ENCODE measurements around the gene ICE1.
A peak's percentile ranks its signal among the peaks of the same experiment; 100 is the strongest.

ICE1 gene

DNA sequence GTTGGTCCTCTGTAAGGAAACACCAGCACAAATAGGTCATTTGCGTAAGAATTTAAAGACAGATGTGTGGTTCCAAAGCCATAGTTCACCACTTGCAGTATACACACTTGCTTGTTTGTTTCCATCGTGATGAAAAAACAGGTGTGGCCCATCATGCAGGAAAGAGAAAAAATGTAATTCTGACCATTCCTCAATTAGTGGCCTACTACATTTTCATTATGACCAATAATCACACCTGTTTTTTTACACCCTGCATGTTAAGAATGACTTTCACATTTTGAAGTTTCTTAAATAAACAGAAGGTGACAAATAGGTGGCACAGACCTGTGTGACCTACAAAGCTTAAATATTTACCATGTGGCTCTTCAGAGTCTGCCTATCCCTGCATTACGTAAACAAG is 2.2 kb upstream of the ICE1 start:
- H3K9me3 ChIP-seq (replicated peaks; ENCODE audit: insufficient read depth, low read length) = no peaks in the 10 kb centered on the region
- H3K36me3 ChIP-seq (replicated peaks; ENCODE audit: insufficient read depth, low read length) = no peaks in the 10 kb centered on the region
- peaks cover 24% of the 10 kb centered on the region for H3F3A ChIP-seq (ENCODE audit: insufficient read depth, low read length)
- no peak overlapping the region for H3K4me3 ChIP-seq (ENCODE audit: low read length)
- no peak for DNase-seq
- no peak overlapping the region for H3K4me2 ChIP-seq (ENCODE audit: low read depth, low read length)
- H3K27me3 ChIP-seq (replicated peaks; ENCODE audit: insufficient read depth, low read length) = no peaks in the 10 kb centered on the region
- H3K4me1 ChIP-seq (ENCODE audit: low read length) = peaks cover 36% of the 10 kb centered on the region
- no peak overlapping the region for H3K27ac ChIP-seq (ENCODE audit: low read length)
- no peaks in the 10 kb centered on the region for H3K9me2 ChIP-seq (replicated peaks; ENCODE audit: insufficient read depth, low read length)
- TF ChIP-seq, protein P1, sequence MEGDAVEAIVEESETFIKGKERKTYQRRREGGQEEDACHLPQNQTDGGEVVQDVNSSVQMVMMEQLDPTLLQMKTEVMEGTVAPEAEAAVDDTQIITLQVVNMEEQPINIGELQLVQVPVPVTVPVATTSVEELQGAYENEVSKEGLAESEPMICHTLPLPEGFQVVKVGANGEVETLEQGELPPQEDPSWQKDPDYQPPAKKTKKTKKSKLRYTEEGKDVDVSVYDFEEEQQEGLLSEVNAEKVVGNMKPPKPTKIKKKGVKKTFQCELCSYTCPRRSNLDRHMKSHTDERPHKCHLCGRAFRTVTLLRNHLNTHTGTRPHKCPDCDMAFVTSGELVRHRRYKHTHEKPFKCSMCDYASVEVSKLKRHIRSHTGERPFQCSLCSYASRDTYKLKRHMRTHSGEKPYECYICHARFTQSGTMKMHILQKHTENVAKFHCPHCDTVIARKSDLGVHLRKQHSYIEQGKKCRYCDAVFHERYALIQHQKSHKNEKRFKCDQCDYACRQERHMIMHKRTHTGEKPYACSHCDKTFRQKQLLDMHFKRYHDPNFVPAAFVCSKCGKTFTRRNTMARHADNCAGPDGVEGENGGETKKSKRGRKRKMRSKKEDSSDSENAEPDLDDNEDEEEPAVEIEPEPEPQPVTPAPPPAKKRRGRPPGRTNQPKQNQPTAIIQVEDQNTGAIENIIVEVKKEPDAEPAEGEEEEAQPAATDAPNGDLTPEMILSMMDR (IDR thresholded peaks at IDR 0.05; ENCODE audit: low read length) = no peak
- TF ChIP-seq EZH2 (optimal IDR thresholded peaks at IDR 0.05; ENCODE audit: low read depth, low read length) (no peak), EZH2phosphoT487 (IDR thresholded peaks at IDR 0.05; ENCODE audit: low read length) (no peak)
- no peaks in the 10 kb centered on the region for H4K20me1 ChIP-seq (ENCODE audit: insufficient read depth, low read length)
- H3K79me2 ChIP-seq (ENCODE audit: low read length) = peaks cover 26% of the 10 kb centered on the region
- H2AFZ ChIP-seq (ENCODE audit: low read length) = no peak overlapping the region
- H3K9ac ChIP-seq (ENCODE audit: low read length) = no peak overlapping the region

DNA sequence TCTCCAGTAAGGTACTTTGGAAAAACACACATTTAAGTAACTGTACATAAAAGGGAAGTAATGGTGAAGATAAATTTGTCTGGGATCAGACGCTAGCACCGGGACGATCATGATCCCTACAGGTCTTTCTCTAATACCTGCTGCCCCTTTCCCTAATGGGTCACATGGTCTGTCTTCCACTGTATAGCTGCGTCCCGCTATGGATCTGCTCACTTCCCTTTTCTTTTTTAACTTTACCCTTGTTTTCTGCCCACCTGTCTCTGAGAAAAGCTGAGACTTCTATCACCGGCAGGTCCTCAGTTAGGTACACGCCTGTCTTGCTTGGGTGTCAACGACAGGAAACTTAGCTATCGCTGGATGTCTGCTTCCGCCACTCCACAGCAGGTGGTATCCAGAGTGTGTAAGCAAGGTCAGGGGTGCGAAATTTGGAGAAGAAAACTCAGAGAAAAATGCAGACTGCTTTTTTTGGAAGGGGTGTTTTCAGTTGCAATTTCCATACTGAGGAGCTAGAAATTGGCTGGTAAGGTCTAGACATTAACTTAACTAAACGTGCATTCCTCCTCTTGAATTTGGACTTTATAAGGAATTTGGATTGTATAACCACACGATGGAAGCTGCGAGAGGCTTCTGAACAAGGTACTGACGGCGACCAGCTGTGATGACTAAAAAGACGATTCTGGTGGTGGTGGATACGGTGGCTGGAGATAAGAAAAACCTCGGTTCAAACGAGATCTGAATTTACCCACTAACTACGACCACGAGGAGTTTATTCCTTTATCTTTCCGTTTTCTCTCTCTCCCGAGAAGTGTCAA is 1.1 kb upstream of the ICE1 start:
- Histone ChIP-seq H3K27me3 (replicated peaks; ENCODE audit: insufficient read depth, low read length) (no peaks in the 10 kb centered on the region), H3K27ac (ENCODE audit: low read length) (peak overlapping the region; percentile 90), H3K9me2 (replicated peaks; ENCODE audit: insufficient read depth, low read length) (no peaks in the 10 kb centered on the region), H3K9me3 (replicated peaks; ENCODE audit: insufficient read depth, low read length) (no peaks in the 10 kb centered on the region), H3K4me2 (ENCODE audit: low read depth, low read length) (peak overlapping the region; percentile 82), H4K20me1 (ENCODE audit: insufficient read depth, low read length) (no peaks in the 10 kb centered on the region), H3K36me3 (replicated peaks; ENCODE audit: insufficient read depth, low read length) (no peaks in the 10 kb centered on the region), H2AFZ (ENCODE audit: low read length) (peak overlapping the region; percentile 60), H3K4me1 (ENCODE audit: low read length) (peaks cover 36% of the 10 kb centered on the region), H3K9ac (ENCODE audit: low read length) (peak overlapping the region; percentile 80), H3F3A (ENCODE audit: insufficient read depth, low read length) (peaks cover 24% of the 10 kb centered on the region), H3K4me3 (ENCODE audit: low read length) (peak overlapping the region; percentile 75), H3K79me2 (ENCODE audit: low read length) (peaks cover 37% of the 10 kb centered on the region)
- TF ChIP-seq, protein P1 (IDR thresholded peaks at IDR 0.05; ENCODE audit: low read length) = no peak
- no peak for TF ChIP-seq EZH2phosphoT487 (IDR thresholded peaks at IDR 0.05; ENCODE audit: low read length)
- no peak for TF ChIP-seq EZH2 (optimal IDR thresholded peaks at IDR 0.05; ENCODE audit: low read depth, low read length)
- DNase-seq = peak; percentile 51

DNA sequence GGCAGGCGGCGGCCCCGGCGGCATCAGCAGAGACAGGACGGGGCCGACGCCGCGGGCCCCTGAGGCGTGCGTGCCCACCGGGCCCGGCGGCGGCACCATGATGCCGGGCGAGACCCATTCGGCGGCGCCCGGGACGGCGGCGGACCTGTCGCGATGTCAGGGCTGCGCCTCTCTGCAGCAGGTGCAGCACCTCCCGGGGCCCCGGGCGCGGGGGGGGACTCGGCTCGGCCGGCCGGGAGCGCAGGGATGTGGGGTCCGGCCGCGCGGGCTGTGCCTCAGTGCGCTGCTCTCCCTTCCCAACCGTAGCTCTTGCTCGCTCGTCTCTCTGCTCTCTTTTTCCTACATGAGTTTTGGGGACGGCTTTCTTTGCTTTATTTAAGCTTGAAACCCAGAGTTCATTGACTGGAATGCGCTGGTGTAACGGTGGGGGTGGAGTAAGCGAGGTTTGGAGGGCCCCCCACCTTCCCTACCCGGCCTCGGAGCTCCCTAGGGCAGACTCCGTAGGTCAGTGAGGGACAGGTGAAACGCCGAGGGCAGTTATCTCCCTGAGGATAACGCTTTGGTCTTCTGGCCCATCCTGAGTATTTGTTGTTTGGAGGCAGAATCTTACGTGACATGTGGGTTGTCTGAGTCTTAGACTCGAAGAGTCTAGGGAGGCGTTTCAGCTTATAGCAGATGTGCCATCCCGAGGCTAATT is 490 bp downstream of the ICE1 start:
- Histone ChIP-seq H3K36me3 (replicated peaks; ENCODE audit: insufficient read depth, low read length) (no peaks in the 10 kb centered on the region), H4K20me1 (ENCODE audit: insufficient read depth, low read length) (no peaks in the 10 kb centered on the region), H3F3A (ENCODE audit: insufficient read depth, low read length) (peaks cover 24% of the 10 kb centered on the region), H3K9me2 (replicated peaks; ENCODE audit: insufficient read depth, low read length) (no peaks in the 10 kb centered on the region), H3K4me3 (ENCODE audit: low read length) (peak overlapping the region; percentile 93), H3K4me2 (ENCODE audit: low read depth, low read length) (peak overlapping the region; percentile 84), H3K9ac (ENCODE audit: low read length) (peak overlapping the region; percentile 80), H3K4me1 (ENCODE audit: low read length) (peaks cover 36% of the 10 kb centered on the region), H3K27ac (ENCODE audit: low read length) (peak overlapping the region; percentile 90; the same call in 1 of the 2 replicates), H3K9me3 (replicated peaks; ENCODE audit: insufficient read depth, low read length) (no peaks in the 10 kb centered on the region), H3K27me3 (replicated peaks; ENCODE audit: insufficient read depth, low read length) (no peaks in the 10 kb centered on the region), H3K79me2 (ENCODE audit: low read length) (peaks cover 53% of the 10 kb centered on the region), H2AFZ (ENCODE audit: low read length) (no peak overlapping the region)
- TF ChIP-seq EZH2phosphoT487 (IDR thresholded peaks at IDR 0.05; ENCODE audit: low read length) = no peak
- no peak for TF ChIP-seq EZH2 (optimal IDR thresholded peaks at IDR 0.05; ENCODE audit: low read depth, low read length)
- TF ChIP-seq, protein P1 (IDR thresholded peaks at IDR 0.05; ENCODE audit: low read length) = no peak
- no peak for DNase-seq

All from MM.1S (cell line).